Panc1 (cell line): ENCODE results near the gene MRPS18A. TPM values are rescaled to one million over a fixed set of nuclear protein-coding genes. Genes with fewer than 3 reads are reported as not detected.

Experiments
- ATAC-seq: fragments of 200-7000 bp; cut with Tn5 transposase; 2 replicates; pipeline ENCODE4 v1.9.1; 2020; ENCODE audit warnings: mild to moderate bottlenecking, moderate library complexity
- BruUV-seq: library from RNA; stranded (reverse); fragments of 400-500 nt; replicated peaks from 2 replicates; lab custom pipeline; 2021; lab: Mats Ljungman, UMichigan
- CTCF ChIA-PET: fragments of 300-600 bp; sonication (Branson Sonifier 250); formaldehyde crosslinking; loops from one replicate; lab custom pipeline; 2022; ENCODE audit warnings: antibody characterized with exemption; lab: Charles Lee
- POLR2A ChIA-PET: fragments of 300-600 bp; sonication (Branson Sonifier 250); formaldehyde crosslinking; loops from one replicate; lab custom pipeline; 2022; ENCODE audit warnings: antibody characterized with exemption; lab: Charles Lee
- DNase-seq: peaks from one replicate; pipeline ENCODE4 v3.0.0-alpha.2; 2010; ENCODE audit warnings: low read depth, low spot score
- H3K27ac ChIP-seq: 2 replicates; pipeline ENCODE4 v1.5.1; 2011; ENCODE audit warnings: mild to moderate bottlenecking, low read length, inconsistent platforms
- H3K27me3 ChIP-seq: fragments of 200-500 bp; sonication (Bioruptor generic); 2 replicates; pipeline ENCODE4 v1.6.0; 2014; ENCODE audit warnings: low read length, inconsistent platforms; ENCODE audit not compliant: control insufficient read depth, insufficient read depth
- H3K36me3 ChIP-seq: fragments of 200-500 bp; sonication (Bioruptor generic); 2 replicates; pipeline ENCODE4 v1.5.1; 2014; ENCODE audit warnings: inconsistent platforms, mild to moderate bottlenecking, low read length, moderate library complexity; ENCODE audit not compliant: control insufficient read depth, insufficient read depth
- H3K4me1 ChIP-seq: 2 replicates; pipeline ENCODE4 v1.5.1; 2011; ENCODE audit warnings: inconsistent platforms, mild to moderate bottlenecking, low read length, moderate library complexity; ENCODE audit not compliant: control insufficient read depth, insufficient read depth
- H3K4me3 ChIP-seq, 2 experiments: 2 replicates each; pipeline ENCODE4 v1.5.1; 2011 to 2012; ENCODE audit warnings: low read depth in 2 of 2, low read length in 2 of 2, mild to moderate bottlenecking in 2 of 2, inconsistent platforms in 1 of 2, moderate library complexity in 1 of 2
- H3K9me3 ChIP-seq: fragments of 200-500 bp; sonication (Bioruptor generic); 2 replicates; pipeline ENCODE4 v1.5.1; 2014; ENCODE audit warnings: low read depth, mild to moderate bottlenecking, inconsistent platforms, low read length, moderate library complexity; ENCODE audit not compliant: control insufficient read depth, insufficient read depth
- POLR2AphosphoS5 ChIP-seq: IDR thresholded peaks from 2 replicates; pipeline ENCODE4 v1.6.1; 2012; ENCODE audit warnings: mild to moderate bottlenecking, low read depth, low read length, moderate library complexity
- SIN3A ChIP-seq: IDR thresholded peaks from 2 replicates; pipeline ENCODE4 v1.6.1; 2012; ENCODE audit warnings: low read depth, mild to moderate bottlenecking, low read length, moderate library complexity, borderline replicate concordance; ENCODE audit not compliant: insufficient read depth
- TCF7L2 ChIP-seq: IDR thresholded peaks from 2 replicates; pipeline ENCODE4 v1.6.1; 2011; ENCODE audit warnings: mild to moderate bottlenecking, low read depth, low read length, inconsistent platforms
- in situ Hi-C: cut with HindIII; loops from 2 replicates; pipeline ENCODE4 v1.10.0; 2016; ENCODE audit warnings: low sequenced_read_pairs, low pct_unique_long_range_greater_than_20kb
- intact Hi-C: fragments of 100-400 bp; cut with micrococcal nuclease; formaldehyde crosslinking; loops from one replicate; pipeline ENCODE4 v1.10.0; 2022; ENCODE audit not compliant: unreplicated experiment
- total RNA-seq: library from RNA; stranded (reverse); gene quantifications from one replicate; pipeline ENCODE4 v1.2.1, GENCODE V29; 2021; ENCODE audit not compliant: unreplicated experiment
- TF ChIP-seq, protein P1 (sequence below), 2 experiments: IDR thresholded peaks; 2 replicates each; pipeline ENCODE4 v1.6.1; 2011 to 2012; ENCODE audit warnings: low read depth in 2 of 2, control low read depth in 1 of 2, low read length in 1 of 2, mild to moderate bottlenecking in 1 of 2, moderate library complexity in 1 of 2; ENCODE audit not compliant: insufficient read depth in 1 of 2
- TF ChIP-seq, protein P2 (sequence below): fragments of 450-650 bp; IDR thresholded peaks from 2 replicates; pipeline ENCODE4 v1.5.1; 2017; ENCODE audit warnings: mild to moderate bottlenecking

The MRPS18A gene
- total RNA-seq, 1 experiment from 2014 or later, result 45.8 TPM

DNA sequence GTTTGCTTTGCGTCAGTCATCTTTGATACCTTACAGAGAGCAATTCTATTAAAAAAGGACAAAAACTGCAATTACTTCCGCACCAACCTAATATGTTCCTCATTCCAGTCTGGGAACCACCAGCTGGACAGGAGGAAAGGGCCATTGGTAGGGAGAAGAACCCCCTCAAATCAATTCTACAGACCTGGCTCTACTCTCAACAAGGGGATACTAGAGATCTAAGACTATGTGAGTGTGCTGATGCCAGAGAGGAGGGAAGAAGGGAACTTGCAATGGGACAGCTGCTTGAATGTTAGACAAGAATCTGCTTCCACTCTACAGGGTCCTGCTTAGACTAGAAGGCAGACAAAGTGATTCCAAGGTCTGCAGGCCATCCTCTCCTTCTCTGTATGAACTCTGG is 13.3 kb downstream of the MRPS18A start:
- no peak for DNase-seq
- no peak for TF ChIP-seq SIN3A
- TF ChIP-seq, protein P1, sequence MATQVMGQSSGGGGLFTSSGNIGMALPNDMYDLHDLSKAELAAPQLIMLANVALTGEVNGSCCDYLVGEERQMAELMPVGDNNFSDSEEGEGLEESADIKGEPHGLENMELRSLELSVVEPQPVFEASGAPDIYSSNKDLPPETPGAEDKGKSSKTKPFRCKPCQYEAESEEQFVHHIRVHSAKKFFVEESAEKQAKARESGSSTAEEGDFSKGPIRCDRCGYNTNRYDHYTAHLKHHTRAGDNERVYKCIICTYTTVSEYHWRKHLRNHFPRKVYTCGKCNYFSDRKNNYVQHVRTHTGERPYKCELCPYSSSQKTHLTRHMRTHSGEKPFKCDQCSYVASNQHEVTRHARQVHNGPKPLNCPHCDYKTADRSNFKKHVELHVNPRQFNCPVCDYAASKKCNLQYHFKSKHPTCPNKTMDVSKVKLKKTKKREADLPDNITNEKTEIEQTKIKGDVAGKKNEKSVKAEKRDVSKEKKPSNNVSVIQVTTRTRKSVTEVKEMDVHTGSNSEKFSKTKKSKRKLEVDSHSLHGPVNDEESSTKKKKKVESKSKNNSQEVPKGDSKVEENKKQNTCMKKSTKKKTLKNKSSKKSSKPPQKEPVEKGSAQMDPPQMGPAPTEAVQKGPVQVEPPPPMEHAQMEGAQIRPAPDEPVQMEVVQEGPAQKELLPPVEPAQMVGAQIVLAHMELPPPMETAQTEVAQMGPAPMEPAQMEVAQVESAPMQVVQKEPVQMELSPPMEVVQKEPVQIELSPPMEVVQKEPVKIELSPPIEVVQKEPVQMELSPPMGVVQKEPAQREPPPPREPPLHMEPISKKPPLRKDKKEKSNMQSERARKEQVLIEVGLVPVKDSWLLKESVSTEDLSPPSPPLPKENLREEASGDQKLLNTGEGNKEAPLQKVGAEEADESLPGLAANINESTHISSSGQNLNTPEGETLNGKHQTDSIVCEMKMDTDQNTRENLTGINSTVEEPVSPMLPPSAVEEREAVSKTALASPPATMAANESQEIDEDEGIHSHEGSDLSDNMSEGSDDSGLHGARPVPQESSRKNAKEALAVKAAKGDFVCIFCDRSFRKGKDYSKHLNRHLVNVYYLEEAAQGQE (IDR thresholded peaks at IDR 0.05; ENCODE audit: insufficient read depth in 1 of 2, low read depth in 2 of 2, low read length in 1 of 2), result no peak
- no peak for TF ChIP-seq POLR2AphosphoS5
- TF ChIP-seq, protein P2, sequence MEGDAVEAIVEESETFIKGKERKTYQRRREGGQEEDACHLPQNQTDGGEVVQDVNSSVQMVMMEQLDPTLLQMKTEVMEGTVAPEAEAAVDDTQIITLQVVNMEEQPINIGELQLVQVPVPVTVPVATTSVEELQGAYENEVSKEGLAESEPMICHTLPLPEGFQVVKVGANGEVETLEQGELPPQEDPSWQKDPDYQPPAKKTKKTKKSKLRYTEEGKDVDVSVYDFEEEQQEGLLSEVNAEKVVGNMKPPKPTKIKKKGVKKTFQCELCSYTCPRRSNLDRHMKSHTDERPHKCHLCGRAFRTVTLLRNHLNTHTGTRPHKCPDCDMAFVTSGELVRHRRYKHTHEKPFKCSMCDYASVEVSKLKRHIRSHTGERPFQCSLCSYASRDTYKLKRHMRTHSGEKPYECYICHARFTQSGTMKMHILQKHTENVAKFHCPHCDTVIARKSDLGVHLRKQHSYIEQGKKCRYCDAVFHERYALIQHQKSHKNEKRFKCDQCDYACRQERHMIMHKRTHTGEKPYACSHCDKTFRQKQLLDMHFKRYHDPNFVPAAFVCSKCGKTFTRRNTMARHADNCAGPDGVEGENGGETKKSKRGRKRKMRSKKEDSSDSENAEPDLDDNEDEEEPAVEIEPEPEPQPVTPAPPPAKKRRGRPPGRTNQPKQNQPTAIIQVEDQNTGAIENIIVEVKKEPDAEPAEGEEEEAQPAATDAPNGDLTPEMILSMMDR, result no peak
- TF ChIP-seq TCF7L2, result no peak
- in situ Hi-C loops (no loop called here), intact Hi-C loops (no loop called here)
- H3K4me3 ChIP-seq, result no peak overlapping the region
- H3K27me3 ChIP-seq, result no peaks in the 10 kb centered on the region
- ChIA-PET POLR2A (no interaction called here), CTCF (no interaction called here)
- no peaks in the 10 kb centered on the region for H3K9me3 ChIP-seq
- H3K36me3 ChIP-seq, result peaks cover 10% of the 10 kb centered on the region
- H3K27ac ChIP-seq, result no peak overlapping the region
- H3K4me1 ChIP-seq, result no peaks in the 10 kb centered on the region
- BruUV-seq, result no TSS peak
- no peak for ATAC-seq

DNA sequence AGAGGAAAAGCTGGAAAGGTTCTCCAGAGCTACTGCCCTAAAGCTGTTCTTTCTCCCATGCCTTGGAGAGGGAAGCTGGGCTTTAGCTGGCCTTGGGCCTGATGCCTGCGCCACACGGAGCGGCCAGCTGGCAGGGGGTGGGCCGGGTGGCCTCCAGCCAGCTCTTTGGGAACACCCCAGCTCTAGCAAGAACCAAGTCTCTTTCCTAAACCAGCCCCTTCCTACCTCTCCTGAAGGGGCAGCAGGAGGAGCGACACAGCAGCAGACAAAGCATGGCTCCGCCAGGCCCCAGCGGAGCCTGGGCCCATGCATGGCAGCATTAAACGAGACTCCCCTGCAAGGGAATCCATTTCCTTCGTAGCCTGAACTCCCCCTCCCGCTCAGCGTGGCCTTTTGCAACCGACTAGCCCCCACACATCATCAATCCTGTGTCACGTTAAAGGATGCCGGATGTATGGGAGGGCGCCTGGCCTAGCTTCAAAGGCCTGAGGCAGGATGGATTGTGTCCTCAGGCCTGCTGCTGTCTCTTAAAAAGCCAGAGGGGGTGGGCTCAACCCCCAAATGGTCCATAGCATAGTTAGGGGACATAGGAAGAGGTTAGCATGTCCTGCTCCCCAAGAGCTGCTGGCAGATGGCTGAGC is 14.0 kb downstream of the MRPS18A start:
- BruUV-seq, result no TSS peak
- CTCF ChIA-PET, result interaction anchor here (0.7 kb wide), 1 partner anchor 86 kb away, joined by 7 read pairs; no protein-coding TSS in a partner anchor
- Histone ChIP-seq H3K4me3 (no peak overlapping the region), H3K36me3 (peaks cover 9% of the 10 kb centered on the region), H3K27me3 (no peaks in the 10 kb centered on the region), H3K4me1 (no peaks in the 10 kb centered on the region; the same call in 1 of the 2 replicates), H3K27ac (no peak overlapping the region), H3K9me3 (no peaks in the 10 kb centered on the region)
- DNase-seq, result no peak
- TF ChIP-seq, protein P1 (IDR thresholded peaks at IDR 0.05; ENCODE audit: insufficient read depth in 1 of 2, low read depth in 2 of 2, low read length in 1 of 2), result no peak
- TF ChIP-seq SIN3A, result no peak
- TF ChIP-seq, protein P2, result no peak
- no peak for TF ChIP-seq TCF7L2
- TF ChIP-seq POLR2AphosphoS5, result no peak
- POLR2A ChIA-PET, result interaction anchor here (0.5 kb wide), 1 partner anchor 460 kb away, joined by 3 read pairs; no protein-coding TSS in a partner anchor
- no peak for ATAC-seq
- intact Hi-C loops, result no loop called here
- in situ Hi-C loops, result no loop called here
